Activated T-helper 17 cell treated with anti-CD3 and anti-CD28 coated beads, Interleukin-2, amount 50 U/mL, for 72 hours (primary cell): Measurements from ENCODE around the gene MIDN. TPM values are rescaled to one million over a fixed set of nuclear protein-coding genes. Genes with fewer than 3 reads are reported as not detected.
"Not testable (repeated sequence)": the region's sequence is repeated elsewhere in the genome, so short reads cannot be mapped to it uniquely, and the experiment has no call there.

ENCODE experiments used
- ATAC-seq: fragments of 150-1000 bp; cut with Tn5 transposase; replicated peaks from 2 replicates; pipeline ENCODE4 v1.10.0; 2021; ENCODE audit warnings: mild to moderate bottlenecking, moderate library complexity
- H3K27ac Mint-ChIP-seq: one replicate; pipeline ENCODE4 v1.8.0; 2022; ENCODE audit warnings: mixed read lengths
- H3K27me3 Mint-ChIP-seq: one replicate; pipeline ENCODE4 v1.8.0; 2022; ENCODE audit warnings: mixed read lengths
- H3K36me3 Mint-ChIP-seq: one replicate; pipeline ENCODE4 v1.8.0; 2022; ENCODE audit warnings: low read depth, mild to moderate bottlenecking, mixed read lengths
- H3K4me1 Mint-ChIP-seq: one replicate; pipeline ENCODE4 v1.8.0; 2022; ENCODE audit warnings: mixed read lengths
- H3K4me3 Mint-ChIP-seq: one replicate; pipeline ENCODE4 v1.8.0; 2022; ENCODE audit warnings: mild to moderate bottlenecking, mixed read lengths
- H3K9me3 Mint-ChIP-seq: one replicate; pipeline ENCODE4 v1.8.0; 2022; ENCODE audit warnings: mixed read lengths
- total RNA-seq, 2 donors: library from RNA; stranded (reverse); gene quantifications; one replicate each; pipeline ENCODE4 v1.2.3, GENCODE V29; 2022

The MIDN gene
- 10 to 100 TPM; 51.4 to 56.8 TPM for total RNA-seq

DNA sequence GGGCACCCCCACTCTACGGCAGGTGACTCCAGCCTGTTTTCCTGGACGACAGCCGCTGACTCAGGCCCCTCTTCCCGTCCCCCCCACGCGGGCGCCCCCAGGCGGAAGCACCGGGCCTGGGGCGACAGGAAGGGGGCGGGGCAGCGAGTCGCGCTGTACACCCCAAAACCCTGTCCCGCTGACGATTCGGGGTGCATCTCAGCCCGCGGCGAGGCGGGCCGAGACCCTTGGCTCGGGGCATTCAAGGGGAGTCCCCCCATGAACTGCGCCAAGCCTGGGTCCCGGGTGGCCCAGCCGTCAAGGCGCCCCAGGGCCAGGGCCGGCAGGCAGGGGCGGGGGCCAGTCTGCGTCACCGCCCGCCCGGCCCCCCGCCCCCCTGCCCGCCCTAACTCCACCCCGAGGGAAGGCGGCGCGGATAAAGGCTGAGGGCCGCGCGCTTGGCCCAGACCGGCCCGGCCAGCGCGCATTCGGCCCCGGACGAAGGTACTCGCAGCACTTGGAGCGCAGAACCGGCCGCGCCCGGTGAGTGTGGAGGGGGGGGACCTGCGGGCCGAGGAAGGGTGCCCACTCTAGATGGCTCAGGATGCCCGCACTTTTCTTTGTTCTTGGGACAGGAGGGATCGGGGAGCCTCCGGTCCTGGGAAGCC is at the start of gene MIDN:
Gene MIDN (plus strand): TSS at position 445 of the 647 bp plus-strand sequence. CDS start 1,714 bp downstream, outside the sequence.
- ATAC-seq: peak; percentile 42
- no peak within 1 kb of the TSS for H3K27ac Mint-ChIP-seq
- no peaks in the 10 kb centered on the region for H3K27me3 Mint-ChIP-seq
- H3K9me3 Mint-ChIP-seq: no peaks in the 10 kb centered on the region
- no peaks in the 10 kb centered on the region for H3K4me1 Mint-ChIP-seq
- H3K36me3 Mint-ChIP-seq: peaks cover 30% of the 10 kb centered on the region
- peak within 1 kb of the TSS; percentile 47 for H3K4me3 Mint-ChIP-seq

- Mint-ChIP-seq H3K36me3 (no peaks in the 10 kb centered on the region), H3K4me1 (peaks cover 9% of the 10 kb centered on the region), H3K27me3 (no peaks in the 10 kb centered on the region), H3K9me3 (no peaks in the 10 kb centered on the region), H3K4me3 (no peak overlapping the region), H3K27ac (no peak overlapping the region)
- ATAC-seq: no peak
Measured at GRCh38 chr19:1199531-1199930, 48.9 kb upstream of the MIDN start.

DNA sequence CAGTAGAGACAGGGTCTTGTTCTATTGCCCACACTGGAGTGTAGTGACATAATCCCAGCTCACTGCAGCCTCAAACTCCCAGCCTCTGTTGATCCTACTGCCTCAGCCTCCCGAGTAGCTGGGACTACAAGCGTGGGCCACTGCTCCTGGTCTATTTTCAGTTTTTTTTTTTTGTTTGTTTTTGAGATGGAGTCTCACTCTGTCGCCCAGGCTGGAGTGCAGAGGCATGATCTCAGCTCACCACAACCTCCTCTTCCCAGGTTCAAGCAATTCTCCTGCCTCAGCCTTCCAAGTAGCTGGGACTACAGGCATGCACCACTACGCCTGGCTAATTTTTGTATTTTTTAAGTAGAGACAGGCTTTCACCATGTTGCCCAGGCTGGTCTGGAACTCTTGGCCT is 47.8 kb upstream of the MIDN start:
- H3K27ac Mint-ChIP-seq, H3K4me1 Mint-ChIP-seq, H3K36me3 Mint-ChIP-seq, H3K4me3 Mint-ChIP-seq, ATAC-seq, H3K27me3 Mint-ChIP-seq, H3K9me3 Mint-ChIP-seq: not testable (repeated sequence)

DNA sequence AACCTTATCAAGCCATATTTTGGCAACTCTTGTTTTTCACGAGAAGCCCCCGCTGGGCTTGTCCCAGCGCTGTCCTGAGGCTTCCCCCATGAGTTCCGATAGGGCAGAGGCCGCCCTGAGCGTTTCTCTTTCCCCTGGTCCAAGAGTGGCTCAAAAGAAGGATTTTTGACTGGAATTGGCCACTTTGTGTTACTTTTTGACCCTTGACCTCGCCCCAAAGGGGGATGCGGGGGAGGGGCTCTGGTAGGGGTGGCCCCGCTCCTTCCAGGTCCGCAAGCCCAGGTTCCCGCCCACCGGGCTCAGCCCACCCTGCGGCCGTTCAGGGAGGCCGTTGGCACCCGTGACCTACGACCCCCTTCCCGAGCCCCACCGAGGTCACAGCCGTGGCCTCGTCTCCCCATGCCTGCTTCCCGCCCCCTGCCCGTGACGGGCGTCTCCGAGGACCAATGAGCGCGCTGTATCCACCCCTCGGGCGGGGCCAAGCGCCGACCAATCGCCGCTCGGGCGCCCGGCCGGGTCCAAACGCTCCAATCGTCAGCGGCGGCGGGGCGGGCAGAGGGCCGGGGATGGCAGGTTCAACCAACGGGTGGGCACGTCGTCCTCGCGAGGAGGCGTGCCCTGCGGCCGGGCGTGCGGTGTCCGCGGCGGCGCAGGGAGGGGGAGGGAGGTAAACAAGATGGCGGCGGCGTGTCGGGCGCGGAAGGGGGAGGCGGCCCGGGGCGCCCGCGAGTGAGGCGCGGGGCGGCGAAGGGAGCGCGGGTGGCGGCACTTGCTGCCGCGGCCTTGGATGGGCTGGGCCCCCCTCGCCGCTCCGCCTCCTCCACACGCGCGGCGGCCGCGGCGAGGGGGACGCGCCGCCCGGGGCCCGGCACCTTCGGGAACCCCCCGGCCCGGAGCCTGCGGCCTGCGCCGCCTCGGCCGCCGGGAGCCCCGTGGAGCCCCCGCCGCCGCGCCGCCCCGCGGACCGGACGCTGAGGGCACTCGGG is 43.0 kb upstream of the MIDN start, which contains the start of gene STK11:
Gene STK11 (plus strand): TSS at position 665 of the 986 bp plus-strand sequence. CDS start 1,136 bp downstream, outside the sequence.
- Mint-ChIP-seq H3K36me3 (peaks cover 32% of the 10 kb centered on the region), H3K27me3 (no peaks in the 10 kb centered on the region), H3K27ac (peak within 1 kb of the TSS; percentile 95), H3K9me3 (no peaks in the 10 kb centered on the region), H3K4me1 (peaks cover 9% of the 10 kb centered on the region), H3K4me3 (peak within 1 kb of the TSS; percentile 97)
- peak; percentile 97 for ATAC-seq

DNA sequence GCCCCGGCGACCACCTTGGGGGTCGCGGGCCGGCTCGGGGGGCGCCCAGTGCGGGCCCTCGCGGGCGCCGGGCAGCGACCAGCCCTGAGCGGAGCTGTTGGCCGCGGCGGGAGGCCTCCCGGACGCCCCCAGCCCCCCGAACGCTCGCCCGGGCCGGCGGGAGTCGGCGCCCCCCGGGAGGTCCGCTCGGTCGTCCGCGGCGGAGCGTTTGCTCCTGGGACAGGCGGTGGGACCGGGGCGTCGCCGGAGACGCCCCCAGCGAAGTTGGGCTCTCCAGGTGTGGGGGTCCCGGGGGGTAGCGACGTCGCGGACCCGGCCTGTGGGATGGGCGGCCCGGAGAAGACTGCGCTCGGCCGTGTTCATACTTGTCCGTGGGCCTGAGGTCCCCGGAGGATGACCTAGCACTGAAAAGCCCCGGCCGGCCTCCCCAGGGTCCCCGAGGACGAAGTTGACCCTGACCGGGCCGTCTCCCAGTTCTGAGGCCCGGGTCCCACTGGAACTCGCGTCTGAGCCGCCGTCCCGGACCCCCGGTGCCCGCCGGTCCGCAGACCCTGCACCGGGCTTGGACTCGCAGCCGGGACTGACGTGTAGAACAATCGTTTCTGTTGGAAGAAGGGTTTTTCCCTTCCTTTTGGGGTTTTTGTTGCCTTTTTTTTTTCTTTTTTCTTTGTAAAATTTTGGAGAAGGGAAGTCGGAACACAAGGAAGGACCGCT is 42.1 kb upstream of the MIDN start:
- no peak for ATAC-seq

DNA sequence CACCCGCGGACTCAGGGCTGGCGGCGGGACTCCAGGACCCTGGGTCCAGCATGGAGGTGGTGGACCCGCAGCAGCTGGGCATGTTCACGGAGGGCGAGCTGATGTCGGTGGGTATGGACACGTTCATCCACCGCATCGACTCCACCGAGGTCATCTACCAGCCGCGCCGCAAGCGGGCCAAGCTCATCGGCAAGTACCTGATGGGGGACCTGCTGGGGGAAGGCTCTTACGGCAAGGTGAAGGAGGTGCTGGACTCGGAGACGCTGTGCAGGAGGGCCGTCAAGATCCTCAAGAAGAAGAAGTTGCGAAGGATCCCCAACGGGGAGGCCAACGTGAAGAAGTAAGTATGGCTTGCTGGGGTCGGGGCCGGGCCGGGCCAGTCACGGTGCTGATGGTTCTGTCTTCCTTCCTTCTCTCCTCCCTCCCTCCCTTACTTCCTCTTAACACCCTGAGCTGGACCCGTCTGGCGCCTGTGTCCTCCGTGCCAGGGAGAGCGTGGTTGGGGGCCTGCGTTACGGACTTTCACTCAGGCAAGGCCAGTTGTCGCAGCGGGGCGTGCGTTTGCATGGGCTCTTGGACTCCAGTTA is 41.4 kb upstream of the MIDN start:
- no peaks in the 10 kb centered on the region for H3K27me3 Mint-ChIP-seq
- H3K4me3 Mint-ChIP-seq: peak overlapping the region; percentile 97
- H3K4me1 Mint-ChIP-seq: peaks cover 9% of the 10 kb centered on the region
- H3K27ac Mint-ChIP-seq: peak overlapping the region; percentile 95
- H3K36me3 Mint-ChIP-seq: peaks cover 46% of the 10 kb centered on the region
- no peak for ATAC-seq
- no peaks in the 10 kb centered on the region for H3K9me3 Mint-ChIP-seq

More for the DNA sequence above, 42.1 kb upstream of the MIDN start:
- Mint-ChIP-seq H3K9me3 (no peaks in the 10 kb centered on the region), H3K4me1 (peaks cover 9% of the 10 kb centered on the region), H3K4me3 (peak overlapping the region; percentile 97), H3K36me3 (peaks cover 40% of the 10 kb centered on the region), H3K27me3 (no peaks in the 10 kb centered on the region), H3K27ac (peak overlapping the region; percentile 95)

DNA sequence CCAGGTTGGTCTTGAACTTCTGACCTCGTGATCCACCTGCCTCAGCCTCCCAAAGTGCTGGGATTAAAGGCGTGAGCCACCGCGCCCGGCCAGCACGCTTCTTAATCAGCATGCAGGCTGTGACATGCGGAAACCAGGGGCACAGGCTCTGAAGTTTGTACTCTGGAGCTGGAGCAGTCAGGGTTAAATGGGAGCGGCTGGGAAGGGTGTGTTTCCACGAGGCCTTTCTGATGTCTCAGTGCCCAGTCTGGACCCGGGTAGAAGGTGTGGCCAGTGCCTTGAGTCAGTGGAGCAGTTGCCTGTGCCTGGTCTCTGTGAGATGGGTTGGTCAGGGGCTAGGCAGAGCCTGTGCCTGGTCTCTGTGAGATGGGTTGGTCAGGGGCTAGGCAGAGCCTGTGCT is 39.6 kb upstream of the MIDN start:
- Mint-ChIP-seq H3K36me3 (peaks cover 56% of the 10 kb centered on the region), H3K4me3 (peak overlapping the region; percentile 97)
- H3K4me1 Mint-ChIP-seq, ATAC-seq, H3K27ac Mint-ChIP-seq, H3K9me3 Mint-ChIP-seq, H3K27me3 Mint-ChIP-seq: not testable (repeated sequence)

- H3K9me3 Mint-ChIP-seq: no peaks in the 10 kb centered on the region
- H3K27me3 Mint-ChIP-seq: no peaks in the 10 kb centered on the region
- no peak for ATAC-seq
- peak overlapping the region; percentile 41 for H3K4me3 Mint-ChIP-seq
- peaks cover 61% of the 10 kb centered on the region for H3K36me3 Mint-ChIP-seq
- H3K27ac Mint-ChIP-seq: no peak overlapping the region
- peaks cover 11% of the 10 kb centered on the region for H3K4me1 Mint-ChIP-seq
Measured at GRCh38 chr19:1210227-1210538, 38.2 kb upstream of the MIDN start.

- peaks cover 57% of the 10 kb centered on the region for H3K36me3 Mint-ChIP-seq
- peaks cover 11% of the 10 kb centered on the region for H3K4me1 Mint-ChIP-seq
- no peaks in the 10 kb centered on the region for H3K27me3 Mint-ChIP-seq
- no peak for ATAC-seq
- H3K4me3 Mint-ChIP-seq: peak overlapping the region; percentile 47
- H3K27ac Mint-ChIP-seq: peak overlapping the region; percentile 66
- no peaks in the 10 kb centered on the region for H3K9me3 Mint-ChIP-seq
Measured at GRCh38 chr19:1211494-1212234, 36.7 kb upstream of the MIDN start.

GRCh38 chr19:1213391-1214286 is 34.7 kb upstream of the MIDN start:
- H3K4me3 Mint-ChIP-seq: peak overlapping the region; percentile 99
- H3K27ac Mint-ChIP-seq: peak overlapping the region; percentile 100
- H3K4me1 Mint-ChIP-seq: peaks cover 11% of the 10 kb centered on the region
- H3K36me3 Mint-ChIP-seq: peaks cover 39% of the 10 kb centered on the region
- H3K9me3 Mint-ChIP-seq: no peaks in the 10 kb centered on the region
- ATAC-seq: peak; percentile 97
- H3K27me3 Mint-ChIP-seq: no peaks in the 10 kb centered on the region

DNA sequence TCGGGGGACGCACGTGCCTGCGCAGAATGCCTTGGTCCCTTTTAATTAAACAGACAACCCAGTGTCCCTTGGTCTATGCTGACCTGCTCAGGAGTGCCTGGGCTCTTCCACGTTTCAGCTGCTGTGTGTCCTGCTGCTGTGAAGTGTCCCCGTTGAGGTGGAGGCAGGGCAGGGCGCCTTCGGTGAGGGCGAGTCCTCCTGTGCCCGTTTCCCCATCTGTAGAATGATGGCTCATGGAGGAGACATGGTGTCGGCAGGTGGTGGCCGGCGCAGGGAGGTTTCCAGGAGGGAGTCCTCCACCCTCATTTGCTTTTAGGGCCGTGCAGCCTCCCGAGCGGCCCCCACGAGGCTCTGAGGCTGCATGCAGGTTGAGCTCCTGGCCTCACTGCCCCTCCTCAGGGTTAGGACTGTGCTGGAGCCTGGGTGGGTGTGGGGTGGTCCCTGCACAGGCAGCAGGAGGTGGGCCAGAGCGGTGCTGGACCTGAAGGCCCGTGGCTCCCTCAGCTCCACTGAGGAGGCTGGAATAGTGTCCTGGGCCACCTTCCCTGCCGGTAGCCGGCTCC is 34.0 kb upstream of the MIDN start:
- peaks cover 11% of the 10 kb centered on the region for H3K4me1 Mint-ChIP-seq
- no peaks in the 10 kb centered on the region for H3K9me3 Mint-ChIP-seq
- peaks cover 39% of the 10 kb centered on the region for H3K36me3 Mint-ChIP-seq
- peak overlapping the region; percentile 99 for H3K4me3 Mint-ChIP-seq
- ATAC-seq: no peak
- peak overlapping the region; percentile 100 for H3K27ac Mint-ChIP-seq
- no peaks in the 10 kb centered on the region for H3K27me3 Mint-ChIP-seq

DNA sequence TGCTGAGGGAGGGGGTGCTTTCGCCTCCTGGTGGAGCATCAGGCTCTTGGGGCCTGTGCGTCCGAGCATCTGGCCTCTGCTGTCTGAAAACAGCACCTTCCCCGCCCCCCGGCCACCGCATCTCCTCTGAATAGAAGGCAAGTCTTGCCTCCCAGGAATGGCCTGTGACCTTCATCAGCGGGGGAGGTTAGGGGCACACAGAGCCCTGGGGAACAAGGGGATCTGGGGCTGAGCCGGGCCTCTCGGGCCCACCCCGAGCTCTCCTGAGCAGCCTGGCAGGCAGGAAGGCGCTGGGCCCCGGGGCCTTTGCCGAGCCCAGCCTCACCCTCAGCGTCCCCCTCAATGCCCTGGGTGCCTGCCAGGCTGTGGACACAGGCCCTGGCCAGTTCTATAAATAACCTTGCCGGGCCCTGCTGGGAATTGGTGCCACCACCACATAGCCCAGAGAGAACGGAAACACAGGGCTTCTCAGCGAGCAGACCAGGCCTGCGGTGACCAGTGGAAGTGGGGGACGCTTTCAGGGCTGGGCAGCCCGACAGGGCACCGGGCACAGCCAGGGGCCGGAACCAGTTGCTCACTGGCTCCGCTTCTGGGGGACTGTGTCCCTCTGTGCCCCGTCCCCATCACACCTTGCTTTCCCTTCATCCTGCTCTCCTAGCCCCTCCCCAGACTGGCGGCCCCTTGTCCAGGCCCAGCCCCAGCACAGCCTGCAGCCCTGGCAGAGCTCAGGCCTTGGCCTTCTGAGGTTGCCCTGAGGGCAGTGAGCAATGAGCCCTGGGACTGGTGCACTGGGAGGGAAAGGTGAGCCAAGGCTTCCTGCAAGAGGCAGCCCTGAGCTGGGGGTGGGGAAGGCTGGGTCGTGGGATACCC is 33.3 kb upstream of the MIDN start:
- H3K9me3 Mint-ChIP-seq: no peaks in the 10 kb centered on the region
- H3K27ac Mint-ChIP-seq: no peak overlapping the region

More for the DNA sequence above, 33.3 kb upstream of the MIDN start:
- Mint-ChIP-seq H3K4me3 (no peak overlapping the region), H3K36me3 (peaks cover 31% of the 10 kb centered on the region), H3K27me3 (no peaks in the 10 kb centered on the region), H3K4me1 (peaks cover 11% of the 10 kb centered on the region)
- no peak for ATAC-seq
